GM12891 (cell line): Measurements from ENCODE around the gene CHD1L.
"Not testable (repeated sequence)": the region's sequence is repeated elsewhere in the genome, so short reads cannot be mapped to it uniquely, and the experiment has no call there.

Source experiments
- DNase-seq: peaks from one replicate; pipeline ENCODE4 v3.0.0; 2011; ENCODE audit warnings: low spot score; ENCODE audit not compliant: insufficient read length
- FAIRE-seq: peaks from 2 replicates; lab custom pipeline; 2011; peaks lifted over from hg19 to GRCh38; lab: Jason Lieb, UNC
- PAX5 ChIP-seq: IDR thresholded peaks from 2 replicates; pipeline ENCODE4 v1.6.1; 2011; ENCODE audit warnings: low read length, moderate library complexity, mild to moderate bottlenecking; ENCODE audit not compliant: insufficient read depth, severe bottlenecking
- POLR2A ChIP-seq: IDR thresholded peaks from 2 replicates; pipeline ENCODE4 v1.6.1; 2011; ENCODE audit warnings: low read depth, low read length, control low read depth
- POLR2AphosphoS5 ChIP-seq: IDR thresholded peaks from 2 replicates; pipeline ENCODE4 v1.6.1; 2011; ENCODE audit warnings: low read depth, low read length, control low read depth
- POU2F2 ChIP-seq: IDR thresholded peaks from 2 replicates; pipeline ENCODE4 v1.6.1; 2011; ENCODE audit warnings: low read depth, mild to moderate bottlenecking, control low read depth, low read length, moderate library complexity
- SPI1 ChIP-seq: IDR thresholded peaks from 2 replicates; pipeline ENCODE4 v1.6.1; 2011; ENCODE audit warnings: low read depth, low read length, control low read depth
- TAF1 ChIP-seq: IDR thresholded peaks from 2 replicates; pipeline ENCODE4 v1.6.1; 2011; ENCODE audit warnings: low read depth, low read length, control low read depth

CHD1L gene

DNA sequence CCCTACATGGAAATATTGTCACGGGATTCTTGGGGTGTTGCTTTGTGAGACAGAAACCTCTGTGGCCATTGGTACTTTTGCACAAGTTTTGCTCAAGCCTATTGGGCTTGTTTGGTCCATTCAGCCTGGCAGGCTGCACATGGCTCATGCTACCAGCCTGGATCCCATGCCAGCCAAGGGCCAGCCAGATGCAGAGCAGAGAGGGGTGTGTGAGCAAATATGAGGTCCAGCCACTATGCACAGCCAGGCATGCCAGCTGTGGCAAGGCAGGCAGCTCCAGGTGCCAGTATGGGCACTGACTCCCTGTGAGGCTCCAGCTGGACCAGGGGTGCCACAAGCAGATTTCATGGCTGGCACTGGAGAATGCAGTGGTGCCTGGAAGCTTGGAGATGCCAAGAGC, 6.7 kb upstream of the CHD1L start:
- TF ChIP-seq TAF1 (no peak), POLR2A (no peak), PAX5 (no peak), SPI1 (no peak), POU2F2 (no peak), POLR2AphosphoS5 (no peak)
- no peak for FAIRE-seq

DNA sequence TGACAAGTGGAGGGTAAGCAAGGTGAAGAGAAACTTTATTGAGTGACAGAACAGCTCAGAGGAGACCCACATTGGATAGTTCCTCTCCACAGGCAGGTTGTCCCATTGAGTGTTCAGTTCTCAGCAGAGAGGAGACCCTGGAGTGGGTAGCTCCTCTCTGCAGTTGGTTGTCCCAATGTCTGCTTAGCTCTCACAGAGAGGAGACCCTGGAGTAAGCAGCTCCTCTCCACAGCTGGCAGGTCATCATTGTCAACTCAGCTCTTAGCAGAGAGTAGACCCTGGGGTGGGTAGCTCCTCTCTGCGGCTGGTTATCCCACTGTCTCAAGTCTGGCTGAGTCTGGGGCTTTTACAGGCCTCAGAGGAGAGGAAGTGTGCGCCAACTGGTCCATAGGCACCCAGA, 6.0 kb upstream of the CHD1L start:
- TF ChIP-seq POU2F2, result no peak
- no peak for TF ChIP-seq TAF1
- no peak for TF ChIP-seq SPI1
- TF ChIP-seq PAX5, result no peak
- TF ChIP-seq POLR2AphosphoS5, result no peak
- no peak for TF ChIP-seq POLR2A
- no peak for DNase-seq
- no peak for FAIRE-seq

More for the DNA sequence above, 6.7 kb upstream of the CHD1L start:
- DNase-seq, result no peak

DNA sequence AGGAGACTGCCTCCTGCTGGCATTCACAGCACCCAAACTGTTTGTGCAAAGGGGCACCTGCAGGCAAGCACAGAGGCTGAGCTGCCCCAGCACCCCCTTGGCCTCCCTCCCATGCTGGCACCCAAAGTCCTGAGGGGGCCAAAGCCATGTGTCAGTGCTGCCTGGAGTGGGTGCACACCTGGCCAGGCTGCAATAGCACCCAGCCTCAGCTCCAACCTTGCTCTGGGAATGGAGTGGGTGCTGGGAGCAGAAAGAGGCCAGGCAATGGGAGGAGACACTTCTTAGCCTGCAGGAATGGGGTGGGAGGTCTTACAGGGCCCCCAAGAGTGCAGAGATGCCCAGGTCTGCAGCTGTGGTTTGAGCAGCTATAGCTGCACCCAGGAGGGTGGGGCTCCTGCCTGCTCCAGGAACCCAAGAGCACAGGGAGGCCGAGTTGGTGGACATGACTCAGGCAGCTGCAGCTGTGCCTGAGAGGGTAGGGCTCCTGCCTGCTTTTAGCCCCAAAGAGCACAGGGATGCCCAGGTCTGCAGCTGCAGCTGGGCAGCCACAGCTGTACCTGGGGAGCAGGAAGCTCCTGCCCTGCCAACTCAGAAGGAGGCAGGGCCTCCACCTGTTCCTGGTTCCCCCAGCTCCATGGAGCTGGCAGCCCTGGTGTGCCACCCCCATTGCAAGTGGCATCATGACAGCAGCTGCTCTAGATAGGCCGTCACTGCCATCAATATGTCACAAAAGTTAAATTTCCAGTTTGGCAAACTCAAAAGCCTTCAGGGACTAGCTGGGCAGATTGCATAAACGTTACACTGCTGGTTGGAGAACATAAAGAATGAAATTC, 5.3 kb upstream of the CHD1L start:
- DNase-seq, result no peak
- FAIRE-seq, result no peak
- TF ChIP-seq SPI1, result no peak
- TF ChIP-seq TAF1, result no peak
- no peak for TF ChIP-seq POU2F2
- TF ChIP-seq PAX5, result no peak
- TF ChIP-seq POLR2AphosphoS5, result no peak
- no peak for TF ChIP-seq POLR2A

DNA sequence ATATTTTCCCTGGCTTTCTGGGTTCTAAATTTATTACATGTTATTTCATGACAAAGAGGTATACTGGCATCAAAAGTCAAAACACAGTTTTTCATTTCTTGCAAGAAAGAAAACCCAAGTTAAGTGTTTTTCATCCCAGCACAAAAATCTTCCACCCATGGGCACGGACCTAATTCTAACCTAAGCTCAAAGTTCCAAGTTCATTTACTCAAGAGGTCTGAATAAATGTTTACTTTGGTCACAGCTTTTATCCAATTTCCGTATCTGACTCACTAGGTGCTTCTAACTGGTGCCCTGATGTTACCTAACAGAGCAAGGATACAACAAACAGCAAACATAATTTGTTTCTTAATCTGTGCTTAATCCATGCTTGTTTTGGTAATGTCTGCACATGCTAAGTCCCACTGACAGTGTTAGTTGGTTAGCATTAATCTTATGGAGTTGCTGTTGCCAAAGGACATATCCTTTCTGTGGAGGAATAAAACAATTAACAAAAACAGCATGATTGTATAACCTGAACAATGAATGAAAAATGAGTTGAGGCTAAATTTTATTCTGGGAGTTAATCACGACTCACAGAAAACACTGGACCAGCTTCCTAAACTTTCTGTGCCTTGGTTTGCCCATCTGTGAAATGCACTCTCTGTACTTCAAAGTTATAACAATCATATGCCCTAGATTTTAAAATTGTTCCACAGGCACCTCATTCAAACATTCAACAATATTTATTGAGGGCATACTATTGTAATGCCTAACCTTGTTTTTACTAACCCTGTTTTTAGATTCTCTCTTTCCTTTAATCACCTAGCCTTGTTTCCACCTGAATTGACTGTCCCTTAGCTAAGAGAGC, 4.2 kb upstream of the CHD1L start:
- TF ChIP-seq POU2F2, result no peak
- TF ChIP-seq SPI1, result no peak
- no peak for TF ChIP-seq PAX5
- TF ChIP-seq POLR2A, result no peak
- TF ChIP-seq TAF1, result no peak
- no peak for TF ChIP-seq POLR2AphosphoS5
- no peak for DNase-seq
- FAIRE-seq, result no peak

DNA sequence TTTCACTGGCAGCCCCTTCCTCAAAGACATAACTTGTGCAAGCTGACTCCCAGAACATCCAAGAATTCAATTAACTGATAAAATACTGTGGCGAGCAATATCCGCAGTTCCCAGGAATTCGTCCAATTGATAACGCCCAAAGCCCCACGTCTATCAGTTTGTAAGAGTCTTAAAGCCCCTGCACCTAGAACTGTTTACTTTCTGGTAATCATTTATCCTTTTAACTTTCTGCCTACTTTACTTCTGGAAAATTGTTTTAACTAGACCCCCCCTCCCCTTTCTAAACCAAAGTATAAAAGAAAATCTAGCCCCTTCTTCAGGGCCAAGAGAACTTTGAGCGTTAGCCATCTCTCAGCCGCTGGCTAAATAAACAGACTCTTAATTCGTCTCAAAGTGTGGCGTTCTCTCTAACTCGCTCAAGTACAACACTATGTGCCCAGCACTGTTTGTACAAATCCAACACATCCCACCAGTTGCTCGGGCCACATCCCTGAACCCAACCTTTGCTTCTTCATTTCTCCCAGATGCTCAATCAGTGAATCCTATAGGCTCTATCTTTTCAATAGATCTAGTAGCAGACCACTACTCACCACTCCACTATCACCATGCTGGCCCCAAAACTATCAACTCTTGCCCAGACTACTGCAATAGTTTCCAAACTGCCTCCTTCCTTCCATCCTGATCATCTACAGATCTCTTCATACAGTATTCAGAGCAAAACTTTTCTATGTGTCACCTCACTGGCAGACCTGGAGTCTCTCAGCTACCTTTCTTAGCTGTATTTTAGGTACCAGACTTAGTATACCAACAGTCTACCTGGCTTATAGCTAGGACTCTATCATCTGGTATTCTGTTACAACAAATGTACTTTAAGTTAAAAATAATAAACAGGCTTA, 3.3 kb upstream of the CHD1L start:
- FAIRE-seq (no peak), DNase-seq (no peak)
- TF ChIP-seq TAF1 (no peak), POLR2AphosphoS5 (no peak), POLR2A (no peak), POU2F2 (no peak), SPI1 (no peak), PAX5 (no peak)

DNA sequence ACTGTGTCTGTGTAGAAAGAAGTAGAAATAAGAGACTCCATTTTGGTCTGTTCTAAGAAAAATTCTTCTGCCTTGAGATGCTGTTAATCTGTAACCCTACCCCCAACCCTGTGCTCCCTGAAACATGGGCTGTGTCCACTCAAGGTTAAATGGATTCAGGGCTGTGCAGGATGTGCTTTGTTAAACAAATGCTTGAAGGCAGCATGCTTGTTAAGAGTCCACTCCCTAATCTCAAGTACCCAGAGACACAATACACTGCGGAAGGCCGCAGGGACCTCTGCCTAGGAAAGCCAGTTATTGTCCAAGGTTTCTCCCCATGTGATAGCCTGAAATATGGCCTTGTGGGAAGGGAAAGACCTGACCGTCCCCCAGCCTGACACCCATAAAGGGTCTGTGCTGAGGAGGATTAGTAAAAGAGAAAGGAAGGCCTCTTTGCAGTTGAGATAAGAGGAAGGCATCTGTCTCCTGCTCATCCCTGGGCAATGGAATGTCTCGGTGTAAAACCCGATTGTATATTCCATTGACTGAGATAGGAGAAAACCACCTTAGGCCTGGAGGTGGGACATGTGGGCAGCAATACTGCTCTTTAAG, 2.3 kb upstream of the CHD1L start:
- not testable (repeated sequence) for DNase-seq, FAIRE-seq

DNA sequence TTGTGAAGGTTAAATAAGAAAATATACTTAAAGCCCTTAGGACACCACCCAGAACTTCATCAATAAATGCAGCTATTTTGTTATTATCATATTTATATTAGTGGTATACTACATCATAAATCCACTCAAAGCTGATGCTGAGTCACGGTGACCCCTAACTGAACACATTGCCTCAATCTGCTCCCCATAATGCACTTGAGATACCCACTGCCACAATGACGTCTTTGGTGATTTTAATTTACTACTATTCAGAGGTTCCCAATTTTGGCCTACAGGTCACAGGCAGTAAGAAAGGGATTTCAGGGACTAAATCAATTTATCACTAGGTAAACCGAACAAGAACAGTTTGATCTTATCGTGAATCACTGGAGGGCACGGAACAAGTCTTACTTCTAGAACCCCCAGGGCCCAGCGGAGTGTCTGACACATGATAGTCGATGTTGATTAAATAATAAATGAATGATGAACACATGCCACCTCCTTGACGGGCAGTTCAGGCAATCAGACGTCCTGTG, 493 bp upstream of the CHD1L start:
- FAIRE-seq, result no peak

DNA sequence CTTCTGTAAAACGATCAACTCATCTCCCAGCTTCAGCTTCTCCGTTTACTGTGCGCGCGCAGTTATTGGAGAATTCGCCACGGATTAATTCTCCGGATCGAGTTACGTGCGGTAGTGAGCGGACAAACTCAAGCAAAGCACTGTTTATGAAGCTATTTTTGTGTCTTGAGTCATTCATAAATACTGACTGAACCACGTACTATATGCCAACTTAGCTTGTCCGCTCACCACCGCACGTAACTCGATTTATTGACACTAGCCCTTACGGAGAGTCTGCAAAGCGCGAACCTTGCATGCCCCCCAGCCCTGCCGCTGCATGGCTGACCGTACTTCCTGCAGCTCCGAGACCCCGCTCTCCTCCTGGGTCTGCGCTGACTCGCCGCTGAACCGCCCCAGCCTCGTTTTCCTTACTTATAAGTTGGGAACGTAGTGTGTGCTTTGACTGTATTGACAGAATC, 773 bp downstream of the CHD1L start:
- no peak for FAIRE-seq
- TF ChIP-seq POU2F2 (no peak), TAF1 (no peak), POLR2AphosphoS5 (no peak), POLR2A (no peak), PAX5 (no peak), SPI1 (no peak)
- DNase-seq, result no peak

More for the DNA sequence above, 493 bp upstream of the CHD1L start:
- TF ChIP-seq POLR2AphosphoS5, result no peak
- no peak for TF ChIP-seq PAX5
- no peak for TF ChIP-seq POU2F2
- no peak for TF ChIP-seq POLR2A
- TF ChIP-seq TAF1, result no peak
- TF ChIP-seq SPI1, result no peak
- DNase-seq, result no peak
